Cardiac muscle cell (in vitro differentiated cells and primary cell): Measurements from ENCODE around the gene ZFP90. TPM values are rescaled to one million over a fixed set of nuclear protein-coding genes. Genes with fewer than 3 reads are reported as not detected.

Experiments used
- DNase-seq, 2 donors: peaks; one replicate each; pipeline versions ENCODE4 v3.0.0 to v3.0.0-alpha.2; 2010 to 2017; ENCODE audit warnings: low read depth in 1 of 2, low spot score in 1 of 2
- H3K27ac ChIP-seq: fragments of 200-600 bp; sonication (generic); 2 replicates; pipeline ENCODE4 v1.5.1; 2016
- H3K27me3 ChIP-seq: fragments of 200-600 bp; sonication (generic); 2 replicates; pipeline ENCODE4 v1.6.0; 2016; ENCODE audit warnings: control low read depth
- H3K36me3 ChIP-seq: fragments of 200-600 bp; sonication (generic); 2 replicates; pipeline ENCODE4 v1.5.1; 2016; ENCODE audit warnings: control low read depth
- H3K4me1 ChIP-seq: fragments of 200-600 bp; sonication (generic); 2 replicates; pipeline ENCODE4 v1.8.1; 2017; ENCODE audit warnings: low read depth, mild to moderate bottlenecking, mixed run types
- H3K4me3 ChIP-seq: fragments of 200-600 bp; sonication (generic); 2 replicates; pipeline ENCODE4 v1.5.1; 2016; ENCODE audit warnings: mild to moderate bottlenecking
- H3K9me3 ChIP-seq: fragments of 200-600 bp; sonication (generic); 2 replicates; pipeline ENCODE4 v1.5.1; 2017; ENCODE audit warnings: low read depth, mild to moderate bottlenecking, control low read depth
- polyA plus RNA-seq: library from polyadenylated mRNA; unstranded; fragments of >200 nt; fragmentation: Nextera tagmentation; extraction: Ambion mirVana; gene quantifications from 2 replicates; pipeline ENCODE4 v1.2.1, GENCODE V29; 2016
- total RNA-seq: library from RNA; depleted of rRNA; stranded (reverse); fragments of >200 nt; gene quantifications from 2 replicates; pipeline ENCODE4 v1.2.3, GENCODE V29; 2016
- TF ChIP-seq, protein P1 (sequence below): IDR thresholded peaks from 2 replicates; pipeline ENCODE4 v1.5.1; 2012; ENCODE audit warnings: low read depth, mild to moderate bottlenecking, low read length

Gene ZFP90
- total RNA-seq (69.3 TPM in 2 replicates), polyA plus RNA-seq (29.1 and 33.5 TPM in 2 replicates)

DNA sequence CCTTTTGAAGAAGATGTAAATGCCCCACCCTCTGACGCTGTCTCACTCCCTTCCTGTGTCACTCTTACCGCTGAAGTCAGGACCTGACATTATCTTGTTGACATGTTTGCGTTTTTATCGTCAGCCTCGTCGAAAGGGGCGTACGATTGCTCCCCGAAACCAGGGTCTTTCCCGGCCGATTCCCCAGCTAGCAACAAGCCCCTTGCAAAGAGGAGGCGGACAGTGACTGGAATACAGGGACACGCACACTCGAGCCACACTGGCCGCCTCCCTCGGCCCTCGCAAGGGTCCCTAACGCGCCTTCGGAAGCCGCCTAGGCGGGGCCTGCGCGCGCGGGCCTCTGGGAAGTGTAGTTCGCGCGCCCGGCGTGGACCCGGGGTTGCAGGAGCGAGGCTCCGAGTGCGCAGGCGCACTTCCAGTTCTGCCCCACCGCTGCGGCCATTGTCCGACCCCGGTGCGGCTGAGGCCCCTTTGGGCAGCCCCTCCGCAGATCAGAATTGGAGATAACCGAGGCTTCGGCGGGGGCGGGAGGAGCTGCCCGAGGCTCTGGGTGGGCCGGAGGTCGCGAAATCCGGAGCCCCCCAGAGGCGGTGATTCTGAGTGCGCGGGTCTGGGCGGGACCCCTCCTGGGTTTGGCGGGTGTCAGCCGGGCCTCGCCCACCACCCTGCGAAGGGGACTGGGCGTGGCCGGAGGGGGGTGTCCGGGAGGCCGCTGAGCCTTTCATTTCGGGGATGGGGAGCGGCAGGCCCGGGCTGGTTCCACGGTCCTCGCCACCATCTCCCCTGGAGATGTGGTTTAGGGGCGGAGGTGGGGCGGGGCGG, at the start of gene ZFP90:
Gene ZFP90 (plus strand): TSS at position 412 of the 822 bp plus-strand sequence. CDS start 502 bp downstream, outside the sequence.
- TF ChIP-seq, protein P1, sequence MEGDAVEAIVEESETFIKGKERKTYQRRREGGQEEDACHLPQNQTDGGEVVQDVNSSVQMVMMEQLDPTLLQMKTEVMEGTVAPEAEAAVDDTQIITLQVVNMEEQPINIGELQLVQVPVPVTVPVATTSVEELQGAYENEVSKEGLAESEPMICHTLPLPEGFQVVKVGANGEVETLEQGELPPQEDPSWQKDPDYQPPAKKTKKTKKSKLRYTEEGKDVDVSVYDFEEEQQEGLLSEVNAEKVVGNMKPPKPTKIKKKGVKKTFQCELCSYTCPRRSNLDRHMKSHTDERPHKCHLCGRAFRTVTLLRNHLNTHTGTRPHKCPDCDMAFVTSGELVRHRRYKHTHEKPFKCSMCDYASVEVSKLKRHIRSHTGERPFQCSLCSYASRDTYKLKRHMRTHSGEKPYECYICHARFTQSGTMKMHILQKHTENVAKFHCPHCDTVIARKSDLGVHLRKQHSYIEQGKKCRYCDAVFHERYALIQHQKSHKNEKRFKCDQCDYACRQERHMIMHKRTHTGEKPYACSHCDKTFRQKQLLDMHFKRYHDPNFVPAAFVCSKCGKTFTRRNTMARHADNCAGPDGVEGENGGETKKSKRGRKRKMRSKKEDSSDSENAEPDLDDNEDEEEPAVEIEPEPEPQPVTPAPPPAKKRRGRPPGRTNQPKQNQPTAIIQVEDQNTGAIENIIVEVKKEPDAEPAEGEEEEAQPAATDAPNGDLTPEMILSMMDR, result no peak
- peak within 1 kb of the TSS; percentile 81 for H3K4me3 ChIP-seq
- no peaks in the 10 kb centered on the region for H3K9me3 ChIP-seq
- no peaks in the 10 kb centered on the region for H3K27me3 ChIP-seq
- DNase-seq, result peak; percentile 90 to 97
- no peaks in the 10 kb centered on the region for H3K4me1 ChIP-seq
- H3K36me3 ChIP-seq, result no peaks in the 10 kb centered on the region
- H3K27ac ChIP-seq, result no peak within 1 kb of the TSS

DNA sequence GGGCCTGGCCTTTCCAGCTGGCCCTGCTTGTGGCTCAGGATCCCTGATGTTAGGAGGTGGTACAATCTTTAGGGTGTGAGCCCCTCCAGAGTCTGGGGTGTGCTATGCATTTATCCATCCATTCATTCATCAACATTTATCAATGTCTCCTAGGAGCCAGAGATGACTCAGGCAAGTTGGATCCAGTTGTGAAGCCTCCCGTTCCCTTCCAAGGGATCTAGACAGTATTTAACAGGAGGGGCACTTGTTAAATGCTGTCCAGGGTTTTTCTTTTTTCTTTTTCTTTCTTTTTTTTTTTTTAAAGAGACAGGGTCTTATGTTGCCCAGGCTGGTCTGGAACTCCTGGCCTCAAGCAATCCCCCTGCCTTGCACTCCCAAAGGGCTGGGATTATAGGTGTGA, 48.7 kb upstream of the ZFP90 start:
- DNase-seq, result no peak
- H3K4me1 ChIP-seq, result no peaks in the 10 kb centered on the region
- H3K27me3 ChIP-seq, result no peaks in the 10 kb centered on the region
- H3K4me3 ChIP-seq, result no peak overlapping the region
- H3K36me3 ChIP-seq, result no peaks in the 10 kb centered on the region
- H3K9me3 ChIP-seq, result no peaks in the 10 kb centered on the region
- H3K27ac ChIP-seq, result no peak overlapping the region
- TF ChIP-seq, protein P1, result no peak

DNA sequence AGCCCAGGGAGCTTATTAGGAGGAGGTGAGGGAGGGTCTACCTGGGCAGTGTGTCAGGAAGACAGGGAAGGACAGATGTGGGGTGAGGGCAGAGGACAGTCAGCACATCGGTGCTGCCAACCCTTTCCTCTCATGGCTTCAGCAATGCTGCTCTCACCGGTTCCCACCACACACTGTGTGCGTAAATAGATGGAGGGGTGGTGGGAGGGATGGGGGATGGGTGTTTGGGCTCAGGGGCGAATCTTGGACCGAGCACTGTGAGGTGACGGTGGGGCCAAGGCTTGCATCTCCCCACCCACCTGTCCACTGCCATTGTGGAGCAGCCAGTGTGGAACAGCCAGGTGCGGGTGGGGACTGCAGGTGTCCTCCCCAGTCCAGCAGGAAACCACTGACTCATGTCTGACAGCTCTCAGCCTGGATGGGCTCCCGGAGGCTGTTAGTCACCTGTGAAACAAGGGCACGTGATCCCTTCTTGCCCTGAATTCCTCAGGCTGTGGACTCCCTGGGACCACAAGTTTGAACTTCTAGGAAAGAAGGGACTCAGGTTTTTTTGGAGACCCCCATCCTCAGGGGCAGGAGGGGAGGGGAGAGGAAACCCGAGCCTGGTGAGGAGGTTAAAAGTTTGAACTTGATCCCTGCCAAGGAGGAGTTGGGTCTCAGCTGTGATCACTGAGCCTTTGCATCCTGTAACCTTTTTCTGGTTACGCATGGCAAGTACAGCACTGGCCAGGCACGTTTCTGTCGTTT, 48.1 kb upstream of the ZFP90 start:
- no peaks in the 10 kb centered on the region for H3K9me3 ChIP-seq
- peak in 1 of 2 donors; percentile 16 for DNase-seq

DNA sequence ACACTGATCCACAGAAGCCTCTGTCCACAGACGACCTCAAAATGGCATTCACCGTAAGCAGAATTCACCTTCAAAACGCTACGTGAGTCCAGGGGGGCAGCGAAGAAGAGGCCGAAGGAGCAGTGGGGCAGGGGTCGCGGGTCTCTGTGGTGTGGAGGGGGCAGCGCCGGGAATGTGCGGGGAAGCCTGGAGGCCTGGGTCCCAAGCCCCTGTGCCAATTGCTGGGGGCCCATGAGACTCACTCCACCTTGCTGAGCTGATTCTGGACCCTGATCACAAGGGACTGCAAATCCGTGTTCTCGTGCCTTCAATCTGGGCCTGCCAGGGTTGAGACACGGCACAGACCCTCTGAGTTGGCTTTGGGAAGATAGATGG, 47.5 kb upstream of the ZFP90 start:
- DNase-seq, result no peak
- Histone ChIP-seq H3K4me3 (no peak overlapping the region), H3K27me3 (no peaks in the 10 kb centered on the region), H3K27ac (no peak overlapping the region), H3K36me3 (no peaks in the 10 kb centered on the region), H3K4me1 (no peaks in the 10 kb centered on the region), H3K9me3 (no peaks in the 10 kb centered on the region)
- TF ChIP-seq, protein P1, result no peak

More for the DNA sequence above, 48.1 kb upstream of the ZFP90 start:
- Histone ChIP-seq H3K36me3 (no peaks in the 10 kb centered on the region), H3K4me1 (no peaks in the 10 kb centered on the region), H3K4me3 (no peak overlapping the region), H3K27me3 (no peaks in the 10 kb centered on the region), H3K27ac (no peak overlapping the region)
- TF ChIP-seq, protein P1, result no peak

DNA sequence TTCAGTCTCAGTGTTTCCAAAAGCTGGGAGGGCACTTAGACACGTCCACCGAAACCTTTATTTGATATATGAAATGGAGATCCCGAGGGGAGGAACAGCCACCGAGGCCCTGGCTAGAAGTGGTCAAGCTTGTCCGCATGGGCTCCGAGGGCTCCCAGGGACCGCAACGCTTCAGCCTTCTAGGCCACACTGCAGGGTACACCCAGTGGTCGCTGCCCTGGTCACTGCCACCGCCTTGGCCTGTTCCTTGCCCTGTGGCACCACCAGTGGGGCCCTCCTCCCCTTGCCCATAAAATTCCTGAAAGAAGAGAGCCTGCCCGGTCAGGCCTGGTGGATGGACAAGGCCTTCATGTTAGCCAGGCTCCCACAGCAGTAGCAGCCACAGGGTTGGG, 46.9 kb upstream of the ZFP90 start:
- no peak for DNase-seq
- no peaks in the 10 kb centered on the region for H3K36me3 ChIP-seq
- no peak overlapping the region for H3K27ac ChIP-seq
- H3K9me3 ChIP-seq, result no peaks in the 10 kb centered on the region
- no peak overlapping the region for H3K4me3 ChIP-seq
- no peaks in the 10 kb centered on the region for H3K4me1 ChIP-seq
- H3K27me3 ChIP-seq, result no peaks in the 10 kb centered on the region
- TF ChIP-seq, protein P1, result no peak
